Psoas muscle (tissue), 8 donors: ENCODE results near the gene SLC20A1. TPM values are rescaled to one million over a fixed set of nuclear protein-coding genes. Genes with fewer than 3 reads are reported as not detected.

Experiments used
- ATAC-seq, 4 donors: fragments of 200-7000 bp; cut with Tn5 transposase; one replicate each; pipeline ENCODE4 v1.9.1; 2020; ENCODE audit warnings: moderate library complexity in 3 of 4, mild to moderate bottlenecking in 2 of 4
- DNase-seq, 2 donors: peaks; one replicate each; pipeline ENCODE4 v3.0.0-alpha.2; 2020
- H3K27ac ChIP-seq: fragments of 200-600 bp; one replicate; pipeline ENCODE4 v1.8.0; 2022
- H3K27me3 ChIP-seq, 3 donors: fragments of 200-600 bp in 1 of 3; one replicate each; pipeline versions ENCODE4 v1.6.1 to v1.8.0; 2013 to 2022; ENCODE audit warnings: low read length in 2 of 3, mild to moderate bottlenecking in 2 of 3, moderate library complexity in 1 of 3; ENCODE audit not compliant: insufficient read depth in 3 of 3
- H3K36me3 ChIP-seq, 2 donors: fragments of 200-600 bp in 1 of 2; one replicate each; pipeline versions ENCODE4 v1.6.1 to v1.8.0; 2013 to 2022; ENCODE audit warnings: low read depth in 1 of 2, mild to moderate bottlenecking in 1 of 2, moderate library complexity in 1 of 2; ENCODE audit not compliant: insufficient read depth in 1 of 2
- H3K4me1 ChIP-seq: fragments of 200-600 bp; one replicate; pipeline ENCODE4 v1.8.0; 2022
- H3K4me3 ChIP-seq: fragments of 200-600 bp; one replicate; pipeline ENCODE4 v1.8.0; 2022; ENCODE audit warnings: mild to moderate bottlenecking
- H3K9me3 ChIP-seq: fragments of 200-600 bp; one replicate; pipeline ENCODE4 v1.8.0; 2022
- WGBS, 3 donors: extraction: QIAGEN DNeasy Blood & Tissue Kit; methylation state at CpG; one replicate each; pipeline versions ENCODE4 v1.1.6 to v1.1.7; 2013; 5-methylcytosine and 5-hydroxymethylcytosine counted together
- intact Hi-C, 2 donors: fragments of 100-400 bp; cut with DNase I; formaldehyde crosslinking; loops; one replicate each; pipeline versions ENCODE4 v1.11.0 to v1.14.2; 2022
- polyA plus RNA-seq, 3 donors: library from polyadenylated mRNA; stranded (reverse); fragments of 200-250 nt; gene quantifications; one replicate each; pipeline ENCODE4 v1.2.3, GENCODE V29; 2013
- total RNA-seq, 4 donors: library from RNA; stranded (reverse); fragmentation: NEBNext Ultra II Directional in 2 of 4; extraction: Animal tissue kit (Norgen Biotek cat#: 25700) in 2 of 4; gene quantifications; one replicate each; pipeline versions ENCODE4 v1.2.1 to v1.2.4, GENCODE V29; 2021 to 2023
- TF ChIP-seq, protein P1 (sequence below): fragments of 200-600 bp; IDR thresholded peaks from one replicate; pipeline ENCODE4 v1.8.0; 2022; ENCODE audit warnings: antibody characterized with exemption
- donor health status: healthy with polysubstance abuse.
- donor health status: DM: no; HTN: no; CAD: no; lungs with moderate emphysema.
- donor health status: Bipolar disorder and iron deficiency.
- donor health status: healthy.
- donor health status: DM: yes; HTN: yes; CAD: no.
- donor health status: DM: no; HTN: no; CAD: no.
- donor health status: DM: no; HTN: no; CAD: no.
- donor health status: DM: yes; HTN: yes; CAD: no.

The SLC20A1 gene
- total and polyA plus RNA-seq, 7 donors: 11.1 to 37.1 (median 16.0) TPM

- Histone ChIP-seq H3K27ac (no peak overlapping the region), H3K4me1 (peaks cover 10% of the 10 kb centered on the region), H3K27me3 (peaks cover 0 to 4% (median 0%) of the 10 kb centered on the region in 3 donors), H3K36me3 (no peaks in the 10 kb centered on the region), H3K4me3 (no peak overlapping the region), H3K9me3 (no peaks in the 10 kb centered on the region)
- intact Hi-C loops: no loop called here
- DNase-seq: peak; percentile 48 to 50
- TF ChIP-seq, protein P1, sequence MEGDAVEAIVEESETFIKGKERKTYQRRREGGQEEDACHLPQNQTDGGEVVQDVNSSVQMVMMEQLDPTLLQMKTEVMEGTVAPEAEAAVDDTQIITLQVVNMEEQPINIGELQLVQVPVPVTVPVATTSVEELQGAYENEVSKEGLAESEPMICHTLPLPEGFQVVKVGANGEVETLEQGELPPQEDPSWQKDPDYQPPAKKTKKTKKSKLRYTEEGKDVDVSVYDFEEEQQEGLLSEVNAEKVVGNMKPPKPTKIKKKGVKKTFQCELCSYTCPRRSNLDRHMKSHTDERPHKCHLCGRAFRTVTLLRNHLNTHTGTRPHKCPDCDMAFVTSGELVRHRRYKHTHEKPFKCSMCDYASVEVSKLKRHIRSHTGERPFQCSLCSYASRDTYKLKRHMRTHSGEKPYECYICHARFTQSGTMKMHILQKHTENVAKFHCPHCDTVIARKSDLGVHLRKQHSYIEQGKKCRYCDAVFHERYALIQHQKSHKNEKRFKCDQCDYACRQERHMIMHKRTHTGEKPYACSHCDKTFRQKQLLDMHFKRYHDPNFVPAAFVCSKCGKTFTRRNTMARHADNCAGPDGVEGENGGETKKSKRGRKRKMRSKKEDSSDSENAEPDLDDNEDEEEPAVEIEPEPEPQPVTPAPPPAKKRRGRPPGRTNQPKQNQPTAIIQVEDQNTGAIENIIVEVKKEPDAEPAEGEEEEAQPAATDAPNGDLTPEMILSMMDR: no peak
- no peak for ATAC-seq
- 83 to 87% (median 86%) methylated on average over 11 of the region's 11 CpGs for WGBS, 3 donors
Measured at GRCh38 chr2:112623913-112624777, 21.6 kb upstream of the SLC20A1 start.

- Histone ChIP-seq H3K27ac (no peak overlapping the region), H3K27me3 (peaks cover 0 to 16% (median 2%) of the 10 kb centered on the region in 3 donors), H3K4me3 (no peak overlapping the region), H3K36me3 (no peaks in the 10 kb centered on the region), H3K9me3 (no peaks in the 10 kb centered on the region), H3K4me1 (peaks cover 10% of the 10 kb centered on the region)
- ATAC-seq (no peak), DNase-seq (no peak)
- TF ChIP-seq, protein P1: no peak
- WGBS, 3 donors: 70 to 84% (median 75%) methylated on average over 7 of the region's 7 CpGs
- intact Hi-C loops: loop anchor here (2.0 to 5.0 kb wide), 3 partner anchors 65 to 101 kb away; no protein-coding TSS in a partner anchor
Measured at GRCh38 chr2:112625474-112626114, 20.1 kb upstream of the SLC20A1 start.

GRCh38 chr2:112626604-112627059 is 19.1 kb upstream of the SLC20A1 start:
- DNase-seq (peak; percentile 64 to 75), ATAC-seq (peak; percentile 77 to 85 (median 78))
- intact Hi-C loops: loop anchor here (2.0 to 5.0 kb wide), 3 partner anchors 64 to 100 kb away; no protein-coding TSS in a partner anchor
- no peaks in the 10 kb centered on the region for H3K9me3 ChIP-seq
- H3K4me3 ChIP-seq: no peak overlapping the region
- H3K4me1 ChIP-seq: peaks cover 10% of the 10 kb centered on the region
- H3K27ac ChIP-seq: peak overlapping the region; percentile 54
- 5 to 16% (median 8%) methylated on average over 7 of the region's 7 CpGs for WGBS, 3 donors
- H3K27me3 ChIP-seq: peaks cover 0 to 16% (median 6%) of the 10 kb centered on the region in 3 donors
- H3K36me3 ChIP-seq: no peaks in the 10 kb centered on the region
- TF ChIP-seq, protein P1: peak; percentile 74

DNA sequence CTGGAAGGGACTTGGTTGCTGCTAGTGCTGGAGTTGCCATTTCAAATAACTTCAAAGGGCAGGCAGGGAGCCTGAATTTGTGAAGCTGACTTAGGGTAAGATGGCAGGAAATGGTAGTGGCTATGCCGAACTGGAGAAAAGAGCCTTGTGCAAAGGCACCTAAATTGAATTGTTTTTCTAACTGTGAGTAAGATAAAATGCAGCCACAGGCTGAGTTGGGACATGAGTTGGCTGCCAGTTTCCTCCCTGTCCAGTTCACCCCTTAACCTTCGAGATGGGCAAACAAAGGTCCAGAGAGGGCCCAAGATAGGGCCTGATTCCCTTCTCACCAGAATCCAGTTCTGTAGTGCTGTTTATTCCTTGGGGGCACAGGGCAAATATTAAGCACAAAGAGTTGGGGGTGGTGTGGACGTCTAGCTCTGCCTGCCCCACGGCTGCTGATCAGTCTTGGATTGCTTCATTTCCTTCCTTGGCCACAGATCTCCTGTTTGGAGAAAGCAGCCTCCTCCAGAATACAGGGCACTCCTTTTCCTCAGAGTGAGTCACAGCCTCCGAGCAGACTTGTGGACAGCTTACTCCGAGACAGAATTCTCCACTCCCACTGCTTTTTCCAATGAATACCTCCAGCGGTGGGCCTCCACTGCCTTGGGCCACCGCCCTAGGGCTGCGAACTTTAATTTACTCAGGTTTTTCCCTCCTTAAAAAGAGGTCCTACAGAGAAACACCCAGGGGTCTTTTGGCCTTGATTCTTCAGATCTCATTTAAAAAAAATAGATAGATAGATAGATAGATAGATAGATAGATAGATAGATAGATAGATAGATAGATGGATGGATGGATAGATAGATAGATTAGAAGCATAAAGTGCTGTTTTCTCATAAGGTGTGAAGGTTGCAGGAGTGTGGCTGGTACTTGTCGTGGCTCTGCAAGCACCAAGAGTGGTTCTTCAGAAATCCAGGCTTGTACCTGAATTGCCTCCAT is 18.4 kb upstream of the SLC20A1 start:
- H3K27me3 ChIP-seq: peaks cover 0 to 16% (median 6%) of the 10 kb centered on the region in 3 donors
- H3K4me3 ChIP-seq: no peak overlapping the region
- 60 to 66% (median 63%) methylated on average over 10 of the region's 10 CpGs for WGBS, 3 donors
- H3K4me1 ChIP-seq: peaks cover 7% of the 10 kb centered on the region
- TF ChIP-seq, protein P1: no peak
- H3K27ac ChIP-seq: peak overlapping the region; percentile 54
- ATAC-seq: peak; percentile 38 to 71 (median 68)
- no peaks in the 10 kb centered on the region for H3K36me3 ChIP-seq
- DNase-seq: peak; percentile 38 to 60
- intact Hi-C loops: loop anchor here (2.0 to 5.0 kb wide), 3 partner anchors 63 to 99 kb away; no protein-coding TSS in a partner anchor
- H3K9me3 ChIP-seq: no peaks in the 10 kb centered on the region
